Activated naive CD4-positive, alpha-beta T cell treated with anti-CD3 and anti-CD28 coated beads for 36 hours (primary cell): ENCODE results near the gene KCNJ10. TPM values are rescaled to one million over a fixed set of nuclear protein-coding genes. Genes with fewer than 3 reads are reported as not detected.
"Not testable (repeated sequence)": the region's sequence is repeated elsewhere in the genome, so short reads cannot be mapped to it uniquely, and the experiment has no call there.

Experiments
- CTCF ChIA-PET: fragments of 350-600 bp; sonication (Branson Sonifier 250); formaldehyde crosslinking; loops from one replicate; lab custom pipeline; 2021; ENCODE audit warnings: antibody characterized with exemption; lab: Charles Lee
- DNase-seq: peaks from one replicate; pipeline ENCODE4 v3.0.0-alpha.2; 2020
- H3K27ac Mint-ChIP-seq: one replicate; pipeline ENCODE4 v1.8.0; 2021; ENCODE audit warnings: mild to moderate bottlenecking, mixed read lengths
- H3K27me3 Mint-ChIP-seq: one replicate; pipeline ENCODE4 v1.8.0; 2021; ENCODE audit warnings: low read depth, mixed read lengths
- H3K36me3 Mint-ChIP-seq: one replicate; pipeline ENCODE4 v1.8.0; 2021; ENCODE audit warnings: low read depth, mixed read lengths
- H3K4me1 Mint-ChIP-seq: one replicate; pipeline ENCODE4 v1.8.0; 2021; ENCODE audit warnings: low read depth, mixed read lengths
- H3K4me3 Mint-ChIP-seq: one replicate; pipeline ENCODE4 v1.8.0; 2021; ENCODE audit warnings: mild to moderate bottlenecking, moderate library complexity, mixed read lengths
- H3K9me3 Mint-ChIP-seq: one replicate; pipeline ENCODE4 v1.8.0; 2021; ENCODE audit warnings: mixed read lengths
- intact Hi-C: fragments of 100-400 bp; cut with micrococcal nuclease; formaldehyde crosslinking; loops from one replicate; pipeline ENCODE4 v1.15.1; 2023
- total RNA-seq, 2 experiments: library from RNA; stranded (reverse); gene quantifications; one replicate each; pipeline ENCODE4 v1.2.3, GENCODE V29; 2021

The KCNJ10 gene
- total RNA-seq, 2 experiments from 2014 or later, result not detected

DNA sequence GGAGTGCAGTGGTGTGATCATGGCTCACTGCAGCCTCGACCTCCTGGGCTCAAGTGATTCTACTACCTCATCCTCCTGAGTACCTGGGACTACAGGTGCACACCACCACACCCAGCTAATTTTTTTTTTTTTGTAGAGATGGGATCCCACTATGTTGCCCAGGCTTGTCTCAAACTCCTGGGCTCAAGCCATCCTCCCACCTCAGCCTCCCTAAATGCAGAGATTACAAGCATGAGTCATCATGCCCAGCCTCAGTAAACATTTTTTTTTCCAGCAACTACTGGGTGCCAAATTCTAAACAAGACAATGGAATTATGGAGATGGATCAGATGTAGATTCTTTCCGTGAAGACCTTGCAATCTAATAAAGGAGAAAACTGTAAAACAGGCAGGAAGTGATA, 19.8 kb downstream of the KCNJ10 start:
- DNase-seq, H3K36me3 Mint-ChIP-seq, H3K4me3 Mint-ChIP-seq, H3K4me1 Mint-ChIP-seq, H3K27ac Mint-ChIP-seq, H3K27me3 Mint-ChIP-seq, H3K9me3 Mint-ChIP-seq, intact Hi-C loops: not testable (repeated sequence)
- CTCF ChIA-PET, result interaction anchor here (1.0 to 29.2 kb wide), 2 partner anchors 30 to 41 kb away, joined by 3 to 565 read pairs; partner anchors contain the start of genes KCNJ10 and KCNJ9

DNA sequence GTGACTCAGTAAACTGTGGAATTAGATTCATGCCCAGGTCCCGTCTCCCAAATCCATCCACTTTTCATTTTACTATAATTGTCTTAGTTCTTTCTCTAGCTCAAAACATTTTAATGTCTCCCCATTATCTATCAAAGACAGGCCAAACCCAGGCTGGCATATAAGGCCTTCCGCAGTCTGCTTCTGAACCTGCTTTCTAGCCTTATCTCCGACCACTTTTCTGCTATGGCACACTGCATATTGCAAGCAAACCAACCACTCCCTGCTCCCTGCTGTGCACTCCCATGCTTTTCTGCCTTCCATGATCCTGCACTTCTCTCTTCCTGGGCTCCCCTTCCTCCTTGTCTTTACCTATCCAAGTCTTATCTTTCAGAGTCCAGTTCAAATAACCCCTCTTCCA, 20.9 kb downstream of the KCNJ10 start:
- Mint-ChIP-seq H3K4me3 (no peak overlapping the region), H3K27me3 (peaks cover 4% of the 10 kb centered on the region), H3K4me1 (peaks cover 9% of the 10 kb centered on the region), H3K36me3 (no peaks in the 10 kb centered on the region), H3K27ac (no peak overlapping the region), H3K9me3 (no peaks in the 10 kb centered on the region)
- CTCF ChIA-PET, result interaction anchor here (3.7 to 29.2 kb wide), 2 partner anchors 18 to 31 kb away, joined by 19 to 565 read pairs; partner anchors contain the start of genes KCNJ10 and KCNJ9
- intact Hi-C loops, result no loop called here
- DNase-seq, result no peak

DNA sequence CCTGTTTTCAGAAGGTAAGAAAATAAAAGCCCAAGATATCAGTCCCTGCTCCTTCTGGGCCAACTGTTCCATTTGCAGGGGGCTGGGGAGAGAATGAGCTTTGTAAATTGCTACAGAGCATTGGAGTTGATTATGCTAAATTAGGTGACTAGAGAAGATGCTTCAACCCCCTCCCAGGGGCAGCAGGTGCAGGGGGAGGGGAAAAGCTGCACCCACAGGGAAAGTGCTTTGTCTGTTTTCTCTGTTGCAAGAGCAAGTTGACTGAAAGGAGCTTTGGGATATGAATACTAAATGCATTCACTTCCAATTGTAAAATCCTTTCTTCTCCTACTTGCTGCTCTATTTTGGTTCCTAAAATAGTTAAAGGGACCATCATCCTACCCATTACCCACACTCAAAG, 21.6 kb downstream of the KCNJ10 start:
- H3K4me1 Mint-ChIP-seq, result peaks cover 9% of the 10 kb centered on the region

DNA sequence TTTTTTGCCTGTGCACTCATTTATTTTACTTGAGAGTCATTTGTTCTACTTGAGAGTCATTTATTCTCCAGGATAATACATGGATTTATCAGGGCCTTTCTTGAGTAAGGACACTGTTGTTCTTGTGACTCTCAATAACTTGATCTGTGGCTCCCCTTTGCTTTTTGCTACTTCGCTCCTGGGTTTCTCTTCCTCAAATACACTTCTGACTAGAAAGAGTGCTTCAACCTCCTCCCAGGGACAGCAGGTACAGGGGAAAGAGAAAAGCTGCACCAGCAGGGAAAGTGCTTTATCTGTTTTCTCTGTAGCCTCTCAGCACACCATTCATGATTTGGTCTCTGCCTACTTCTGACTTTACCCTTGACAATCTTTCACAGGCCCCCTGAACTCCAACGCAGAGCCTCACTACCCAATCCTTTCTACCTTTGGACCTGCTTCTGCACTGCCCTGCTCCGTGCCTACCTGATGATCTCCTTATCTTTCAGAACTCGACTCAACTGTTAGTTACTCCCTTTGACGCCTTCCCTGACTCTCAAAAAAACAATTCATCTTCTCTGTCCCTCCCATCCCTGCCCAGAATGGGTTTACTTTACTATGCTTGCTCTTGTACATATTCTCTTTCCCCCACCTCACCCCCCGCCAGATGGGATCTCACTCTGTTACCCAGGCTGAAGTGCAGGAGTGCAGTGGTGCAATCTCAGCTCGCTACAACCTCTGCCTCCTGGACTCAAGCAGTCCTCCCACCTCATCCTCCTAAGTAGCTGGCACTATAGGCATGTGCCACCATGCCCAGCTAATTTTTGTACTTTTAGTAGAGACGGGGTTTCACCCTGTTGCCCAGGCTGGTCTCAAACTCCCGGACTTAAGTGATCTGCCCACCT, 22.6 kb downstream of the KCNJ10 start:
- Mint-ChIP-seq H3K4me1 (peaks cover 9% of the 10 kb centered on the region), H3K4me3 (peak overlapping the region; percentile 45), H3K9me3 (no peaks in the 10 kb centered on the region), H3K27ac (no peak overlapping the region), H3K36me3 (no peaks in the 10 kb centered on the region), H3K27me3 (peaks cover 4% of the 10 kb centered on the region)
- intact Hi-C loops, result no loop called here
- CTCF ChIA-PET, result interaction anchor here (0.7 to 29.2 kb wide), 17 partner anchors 7 to 170 kb away, joined by 3 to 565 read pairs (median 7); partner anchors contain the start of genes KCNJ10, KCNJ9, PIGM and TAGLN2
- no peak for DNase-seq

More for the DNA sequence above, 21.6 kb downstream of the KCNJ10 start:
- Mint-ChIP-seq H3K4me3 (no peak overlapping the region), H3K27ac (no peak overlapping the region), H3K9me3 (no peaks in the 10 kb centered on the region), H3K27me3 (peaks cover 4% of the 10 kb centered on the region), H3K36me3 (no peaks in the 10 kb centered on the region)
- CTCF ChIA-PET, result interaction anchor here (3.7 to 29.2 kb wide), 2 partner anchors 19 to 32 kb away, joined by 19 to 565 read pairs; partner anchors contain the start of genes KCNJ10 and KCNJ9
- DNase-seq, result no peak
- intact Hi-C loops, result no loop called here

DNA sequence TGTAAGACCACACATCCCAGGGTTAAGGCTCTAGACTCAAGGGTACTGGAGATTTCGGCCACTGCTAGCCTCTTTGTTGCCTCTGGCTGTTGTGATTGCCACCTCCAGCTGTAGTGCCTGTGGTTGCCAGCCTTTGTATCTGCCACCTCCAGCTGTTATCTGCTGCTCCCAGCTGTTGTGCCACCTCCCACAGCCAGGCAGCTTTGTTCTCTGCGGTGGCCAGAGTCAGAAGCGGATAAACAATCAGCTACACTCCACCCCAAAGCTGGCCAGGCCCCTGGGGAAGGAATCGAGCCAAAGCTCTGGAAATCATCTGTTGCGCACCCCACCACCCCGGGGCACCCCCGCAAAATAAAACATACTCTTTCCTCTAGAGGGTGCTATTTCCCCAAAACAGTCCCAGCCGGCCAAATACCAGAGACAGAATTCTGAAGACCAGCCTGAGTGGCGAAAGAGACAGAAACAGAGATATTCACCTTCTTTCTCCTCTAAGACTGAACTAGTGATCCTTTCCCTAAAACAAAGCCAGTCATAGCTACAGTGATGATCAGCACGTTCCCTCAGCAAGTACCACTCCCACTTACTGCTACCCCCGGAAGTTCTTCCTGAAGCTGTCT, 23.4 kb downstream of the KCNJ10 start:
- DNase-seq, result peak; percentile 56
- Mint-ChIP-seq H3K4me3 (peak overlapping the region; percentile 45), H3K4me1 (peaks cover 9% of the 10 kb centered on the region), H3K27me3 (peaks cover 4% of the 10 kb centered on the region), H3K9me3 (no peaks in the 10 kb centered on the region), H3K27ac (no peak overlapping the region), H3K36me3 (no peaks in the 10 kb centered on the region)
- intact Hi-C loops, result loop anchor here (1.0 kb wide), 2 partner anchors 32 to 38 kb away; no protein-coding TSS in a partner anchor
- CTCF ChIA-PET, result interaction anchor here (0.7 to 29.2 kb wide), 25 partner anchors 8 to 329 kb away, joined by 3 to 565 read pairs (median 5); partner anchors contain the start of genes KCNJ10, KCNJ9, PIGM and TAGLN2

DNA sequence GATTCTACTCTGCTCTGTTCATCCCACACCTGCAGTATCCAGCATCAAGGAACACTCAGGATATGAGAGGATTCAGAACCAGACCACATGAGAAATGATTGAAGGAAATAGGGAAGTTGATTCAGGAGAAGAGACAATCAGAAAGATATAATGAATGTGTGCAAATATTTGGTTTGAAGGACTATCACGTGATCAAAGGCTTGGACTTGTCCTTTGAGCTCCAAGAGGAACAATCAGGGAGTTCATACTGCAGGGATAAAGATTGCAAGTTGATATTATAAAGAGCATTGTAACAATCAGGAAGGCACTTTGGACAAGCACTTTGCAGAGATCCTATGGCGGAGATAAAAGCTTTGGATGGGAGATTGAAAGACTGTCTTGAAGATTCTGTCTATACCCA, 24.3 kb downstream of the KCNJ10 start:
- H3K4me1 Mint-ChIP-seq, result peaks cover 9% of the 10 kb centered on the region
- H3K4me3 Mint-ChIP-seq, result no peak overlapping the region
- no peak for DNase-seq
- no peaks in the 10 kb centered on the region for H3K9me3 Mint-ChIP-seq
- intact Hi-C loops, result loop anchor here (1.0 kb wide), 2 partner anchors 33 to 39 kb away; no protein-coding TSS in a partner anchor
- H3K27me3 Mint-ChIP-seq, result peaks cover 4% of the 10 kb centered on the region
- no peak overlapping the region for H3K27ac Mint-ChIP-seq
- H3K36me3 Mint-ChIP-seq, result no peaks in the 10 kb centered on the region
- CTCF ChIA-PET, result interaction anchor here (0.8 to 29.2 kb wide), 17 partner anchors 9 to 246 kb away, joined by 3 to 565 read pairs (median 7); partner anchors contain the start of genes KCNJ10, KCNJ9 and PIGM

DNA sequence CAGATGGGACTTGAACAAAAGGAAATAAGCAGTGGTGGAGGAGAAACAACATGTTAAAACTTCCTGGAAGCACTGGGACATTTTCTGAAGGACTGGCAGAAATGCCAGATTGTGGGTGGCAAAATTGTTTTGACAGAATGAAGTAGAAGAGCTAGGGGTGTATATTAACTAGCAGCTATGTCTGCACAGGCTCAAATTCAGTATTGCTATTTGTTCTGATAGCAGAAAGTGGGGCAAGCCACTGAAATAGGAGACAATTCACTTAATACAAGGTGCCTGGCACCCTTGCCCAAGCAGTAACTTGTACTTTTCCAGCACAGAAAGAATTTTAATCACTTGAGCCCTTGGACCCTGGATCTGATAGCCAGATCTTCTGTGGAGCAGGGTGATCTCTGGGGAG, 26.4 kb downstream of the KCNJ10 start:
- no peaks in the 10 kb centered on the region for H3K9me3 Mint-ChIP-seq
- no peaks in the 10 kb centered on the region for H3K36me3 Mint-ChIP-seq
- intact Hi-C loops, result no loop called here
- no peak for DNase-seq
- H3K4me1 Mint-ChIP-seq, result peaks cover 9% of the 10 kb centered on the region
- no peak overlapping the region for H3K27ac Mint-ChIP-seq
- CTCF ChIA-PET, result interaction anchor here (0.7 to 29.2 kb wide), 3 partner anchors 8 to 37 kb away, joined by 3 to 565 read pairs (median 5); partner anchors contain the start of genes KCNJ10 and KCNJ9
- peaks cover 4% of the 10 kb centered on the region for H3K27me3 Mint-ChIP-seq
- no peak overlapping the region for H3K4me3 Mint-ChIP-seq

DNA sequence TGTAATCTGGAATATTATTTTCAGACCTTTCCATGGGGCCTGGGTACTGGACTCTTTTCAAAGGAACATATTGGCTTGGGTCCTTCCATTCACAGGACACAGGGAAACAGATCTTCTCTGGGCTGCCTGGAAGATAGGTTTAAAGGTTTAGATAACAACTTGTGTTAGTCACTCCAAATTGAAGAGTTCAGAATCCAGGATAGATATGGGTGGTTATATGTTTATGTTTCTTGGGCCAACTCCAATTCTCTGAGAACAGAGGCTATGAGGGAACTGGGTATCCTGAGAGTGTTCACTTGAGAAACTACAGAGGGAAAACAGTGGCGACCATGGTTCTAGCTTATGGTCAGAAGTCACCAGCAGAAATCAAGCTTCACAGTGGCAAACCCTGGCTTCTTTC, 29.5 kb downstream of the KCNJ10 start:
- H3K4me1 Mint-ChIP-seq, result no peaks in the 10 kb centered on the region
- H3K4me3 Mint-ChIP-seq, result no peak overlapping the region
- no peak for DNase-seq
- no peaks in the 10 kb centered on the region for H3K36me3 Mint-ChIP-seq
- H3K27ac Mint-ChIP-seq, result no peak overlapping the region
- H3K9me3 Mint-ChIP-seq, result no peaks in the 10 kb centered on the region
- peaks cover under 1% of the 10 kb centered on the region for H3K27me3 Mint-ChIP-seq
- intact Hi-C loops, result no loop called here
- CTCF ChIA-PET, result interaction anchor here (1.0 to 29.2 kb wide), 3 partner anchors 10 to 40 kb away, joined by 3 to 565 read pairs (median 3); partner anchors contain the start of genes KCNJ10 and KCNJ9

DNA sequence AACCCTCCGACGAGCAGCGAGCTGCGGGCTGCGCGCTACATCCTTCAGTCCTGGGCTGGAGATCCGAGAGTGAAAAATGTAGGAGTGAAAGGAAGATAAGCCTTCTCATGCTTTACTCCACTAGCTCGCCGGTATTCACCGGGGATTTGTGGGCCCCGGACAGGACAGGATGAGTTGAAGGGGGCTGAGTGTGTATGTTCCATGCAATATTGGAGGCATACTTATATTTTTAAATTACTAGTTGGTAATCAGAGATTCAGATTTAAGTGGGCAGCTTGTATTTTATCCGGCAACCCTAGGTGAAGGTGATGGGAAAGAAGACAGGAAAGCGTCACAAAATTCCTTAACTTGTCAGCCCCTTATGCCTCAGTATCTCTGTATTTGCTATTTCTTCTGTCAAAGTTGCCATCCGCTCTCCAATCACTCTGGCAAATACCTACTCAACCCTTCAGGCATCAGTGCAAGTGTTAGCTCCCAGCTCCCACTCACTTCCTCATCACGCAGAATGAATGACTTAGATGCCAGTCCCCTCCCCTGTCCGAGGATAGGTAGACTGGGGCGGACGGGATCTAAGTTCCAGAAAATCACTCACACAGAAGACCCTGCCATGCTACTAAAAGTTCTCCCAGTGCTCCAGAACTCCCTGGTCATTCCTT, 37.7 kb downstream of the KCNJ10 start:
- H3K9me3 Mint-ChIP-seq, result no peaks in the 10 kb centered on the region
- H3K27ac Mint-ChIP-seq, result peak overlapping the region; percentile 87
- DNase-seq, result peak; percentile 27
- intact Hi-C loops, result loop anchor here (1.0 to 5.0 kb wide), 2 partner anchors 230 to 252 kb away; partner anchors contain the start of genes DCAF8 and DUSP23
- peak overlapping the region; percentile 93 for H3K4me3 Mint-ChIP-seq
- H3K27me3 Mint-ChIP-seq, result no peaks in the 10 kb centered on the region
- H3K36me3 Mint-ChIP-seq, result peaks cover 3% of the 10 kb centered on the region
- CTCF ChIA-PET, result interaction anchor here (0.5 to 5.8 kb wide), 10 partner anchors 9 to 97 kb away, joined by 3 to 45 read pairs (median 5); partner anchors contain the start of gene KCNJ9
- H3K4me1 Mint-ChIP-seq, result peaks cover 25% of the 10 kb centered on the region

DNA sequence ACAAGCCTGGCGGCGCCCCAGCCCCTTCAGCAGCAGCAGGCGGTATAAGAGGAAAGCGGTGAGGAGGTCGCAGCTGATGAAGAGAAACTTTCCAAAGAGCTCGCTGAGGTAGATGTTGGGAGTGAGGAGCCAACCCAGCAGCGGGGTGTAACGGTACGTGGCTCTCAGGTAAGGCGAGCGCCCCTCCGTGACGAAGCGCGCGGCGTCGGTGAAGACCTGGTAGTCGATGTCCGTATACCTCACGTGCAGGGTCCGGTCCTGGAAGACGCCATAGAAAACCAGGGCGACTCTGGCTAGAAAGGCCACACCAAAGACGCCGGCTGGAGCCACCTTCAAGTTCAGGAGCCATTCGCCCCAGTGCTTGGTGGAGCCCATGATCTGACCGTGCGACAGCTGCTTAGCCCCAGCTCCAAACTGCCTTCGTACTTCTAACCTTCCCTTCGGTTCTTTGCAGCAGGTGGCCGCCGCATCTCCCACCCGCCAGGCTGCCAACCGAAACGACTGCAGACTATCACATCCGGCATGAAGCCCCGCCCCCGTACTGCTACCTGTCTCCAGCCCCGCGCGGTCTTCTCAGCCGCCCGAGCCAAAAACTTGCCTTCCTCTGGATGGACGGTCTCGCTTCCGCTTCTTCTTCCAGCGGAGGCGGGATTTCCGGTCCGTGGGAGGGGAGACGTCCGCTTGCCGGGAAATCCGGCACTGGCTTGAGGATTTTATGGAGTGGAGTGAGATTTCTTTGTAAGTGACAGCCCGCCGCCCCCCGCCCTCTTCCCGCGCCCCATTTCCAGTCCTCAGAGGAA, 38.4 kb downstream of the KCNJ10 start, which contains the start of gene PIGM:
TSS of gene PIGM (minus strand) at position 626 of the 800 bp plus-strand sequence. CDS start at position 375, 251 bp downstream.
- peaks cover 3% of the 10 kb centered on the region for H3K36me3 Mint-ChIP-seq
- H3K9me3 Mint-ChIP-seq, result no peaks in the 10 kb centered on the region
- H3K27ac Mint-ChIP-seq, result peak within 1 kb of the TSS; percentile 87
- DNase-seq, result peak; percentile 98
- peaks cover 25% of the 10 kb centered on the region for H3K4me1 Mint-ChIP-seq
- intact Hi-C loops, result loop anchor here (1.0 to 5.0 kb wide), 9 partner anchors 39 to 1017 kb away; partner anchors contain the start of genes COPA, DCAF8, DUSP23 and IGSF8
- peak within 1 kb of the TSS; percentile 93 for H3K4me3 Mint-ChIP-seq
- CTCF ChIA-PET, result interaction anchor here (0.8 to 5.8 kb wide), 12 partner anchors 8 to 106 kb away, joined by 3 to 45 read pairs (median 5); partner anchors contain the start of genes KCNJ9 and TAGLN2
- no peaks in the 10 kb centered on the region for H3K27me3 Mint-ChIP-seq
